NCI-H1092 treated with DMSO at 0.1 percent for 48 hours (cell line): ENCODE results near the gene UBE3D.

Source experiments
- DNase-seq: peaks from one replicate; lab custom pipeline; 2025; lab: John Stamatoyannopoulos, UW

The UBE3D gene

DNA sequence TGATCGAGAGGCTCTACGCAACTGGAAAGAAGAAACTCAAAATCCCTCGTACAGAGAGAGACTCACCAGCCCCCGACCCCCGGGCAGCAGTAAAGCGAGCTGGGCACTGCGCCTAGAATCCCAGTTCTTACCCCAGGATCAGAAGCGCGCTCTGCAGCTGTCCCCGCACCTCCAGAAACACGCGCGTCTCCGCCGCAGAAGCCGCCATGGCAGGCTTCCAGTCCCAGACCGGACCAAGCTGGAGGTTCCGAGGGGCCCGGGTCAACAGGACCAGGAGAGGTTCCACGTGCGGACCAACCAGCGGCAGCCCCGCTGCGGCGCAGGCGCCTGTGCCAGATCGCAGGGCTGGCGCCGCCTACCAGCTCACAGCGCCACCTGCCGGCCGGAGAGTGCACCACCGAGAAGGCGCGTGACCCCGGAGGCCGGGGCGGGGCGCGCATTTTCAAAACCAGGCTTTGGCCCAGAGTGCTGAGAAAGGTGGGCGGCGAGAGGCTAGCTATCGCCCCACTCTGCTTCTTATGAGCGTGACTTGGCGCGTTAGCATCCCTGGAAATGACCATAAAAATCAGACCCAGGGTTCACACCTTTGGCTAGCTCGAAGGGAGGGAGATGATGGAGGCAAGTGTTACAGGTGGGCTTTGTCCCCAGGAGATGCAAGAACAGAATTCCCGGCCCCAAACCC lies at the start of gene UBE3D:
UBE3D (minus strand) TSS at position 331 of the 682 bp plus-strand sequence; CDS start at position 208, 123 bp downstream.
- DNase-seq, result peak; percentile 74

DNA sequence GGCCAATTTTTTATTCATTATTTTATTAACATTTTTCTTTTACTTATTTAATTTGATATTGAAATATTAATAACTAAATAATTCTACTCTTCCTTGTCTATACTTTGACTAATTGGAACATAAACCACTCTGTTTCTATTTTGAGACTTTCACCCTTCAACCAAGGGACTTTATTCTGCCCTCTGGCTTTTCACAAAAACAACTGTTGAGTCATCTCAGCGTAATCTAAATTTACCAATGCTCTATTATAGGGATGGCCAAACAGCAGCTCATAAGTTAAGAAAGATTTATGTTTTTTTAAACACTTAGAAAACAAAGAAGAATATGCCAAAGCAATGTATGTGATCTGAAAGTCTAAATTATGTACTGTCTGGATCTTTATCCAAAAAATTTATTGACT lies 48.5 kb upstream of the UBE3D start:
- DNase-seq, result no peak

- no peak for DNase-seq
These were observed 47.6 kb upstream of the UBE3D start for GRCh38 chr6:83113258-83113657.

DNA sequence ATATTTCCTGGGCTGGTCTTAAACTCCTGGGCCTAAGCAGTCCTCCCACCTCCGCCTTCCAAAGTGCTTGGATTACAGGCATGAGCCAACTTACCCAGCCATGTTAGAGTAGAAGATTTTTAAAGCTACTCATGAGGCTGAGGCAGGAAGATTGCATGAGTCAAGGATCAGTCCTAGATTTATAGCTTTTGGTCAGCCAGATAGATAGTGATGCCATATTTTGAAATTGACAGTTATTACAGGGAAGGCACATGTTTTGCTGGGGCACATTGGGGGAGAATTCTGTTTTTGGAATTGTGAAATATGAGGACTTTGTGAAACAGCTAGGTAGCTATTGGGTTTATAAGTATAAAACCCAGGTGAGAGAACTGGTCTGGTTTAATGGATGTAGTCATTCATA lies 42.7 kb upstream of the UBE3D start:
- DNase-seq, result no peak

DNA sequence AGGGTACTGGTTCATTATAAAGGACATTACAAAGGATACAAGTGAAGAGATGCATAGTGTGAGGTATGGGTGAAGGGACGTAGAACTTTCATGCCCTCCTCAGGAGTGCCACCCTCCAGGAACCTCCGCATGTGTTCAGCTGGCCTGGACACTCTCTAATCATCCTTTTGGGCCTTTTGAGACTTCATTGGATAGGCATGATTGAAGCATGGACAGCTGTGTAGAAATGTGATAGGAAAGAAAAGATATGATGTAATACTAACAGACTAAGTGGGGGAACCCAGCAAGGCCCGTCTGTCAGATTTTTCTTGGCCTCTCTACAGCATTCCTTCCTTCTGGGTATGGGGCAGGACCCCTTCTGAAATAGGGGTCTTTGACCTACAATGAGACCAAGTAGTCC lies 32.9 kb upstream of the UBE3D start:
- no peak for DNase-seq

DNA sequence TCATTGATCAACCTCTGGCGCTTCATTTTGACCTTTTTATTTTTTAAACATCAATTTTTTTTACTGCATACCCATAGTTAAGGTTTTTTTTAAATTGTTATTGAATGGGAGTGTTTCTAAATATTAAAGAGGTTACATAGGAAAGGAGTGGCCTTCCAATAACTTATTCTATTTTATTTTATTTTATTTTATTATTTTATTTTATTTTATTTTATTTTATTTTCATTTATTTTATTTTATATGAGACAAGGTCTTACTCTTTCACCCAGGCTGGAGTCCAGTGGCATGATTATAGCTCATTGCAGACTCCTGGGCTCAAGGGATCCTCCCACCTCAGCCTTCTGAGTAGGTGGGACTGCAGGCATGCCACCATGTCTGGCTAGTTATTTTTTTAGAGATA lies 32.0 kb upstream of the UBE3D start:
- no peak for DNase-seq

DNA sequence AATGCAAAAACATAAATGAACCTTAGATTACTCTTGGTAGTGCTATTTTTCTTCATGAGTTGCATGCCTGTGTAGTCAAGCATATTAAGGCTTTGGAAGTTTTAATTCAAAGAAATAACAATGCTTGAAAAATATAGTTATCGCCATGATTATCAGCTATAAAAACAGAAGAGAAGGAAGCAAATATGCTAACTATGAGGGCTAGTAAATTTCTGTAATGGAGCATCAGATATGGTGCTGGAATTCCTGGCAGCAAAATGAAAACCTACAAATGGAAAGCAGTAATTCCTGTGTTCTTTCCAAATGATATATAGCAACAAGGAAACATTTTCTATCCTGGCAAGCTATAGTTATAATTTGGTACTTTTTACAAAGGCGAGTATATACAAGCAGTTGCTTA lies 31.6 kb upstream of the UBE3D start:
- DNase-seq, result no peak

- DNase-seq, result no peak
These were observed 31.1 kb upstream of the UBE3D start for GRCh38 chr6:83096791-83097190.

GRCh38 chr6:83092756-83093399 lies 27.2 kb upstream of the UBE3D start:
- DNase-seq, result no peak

DNA sequence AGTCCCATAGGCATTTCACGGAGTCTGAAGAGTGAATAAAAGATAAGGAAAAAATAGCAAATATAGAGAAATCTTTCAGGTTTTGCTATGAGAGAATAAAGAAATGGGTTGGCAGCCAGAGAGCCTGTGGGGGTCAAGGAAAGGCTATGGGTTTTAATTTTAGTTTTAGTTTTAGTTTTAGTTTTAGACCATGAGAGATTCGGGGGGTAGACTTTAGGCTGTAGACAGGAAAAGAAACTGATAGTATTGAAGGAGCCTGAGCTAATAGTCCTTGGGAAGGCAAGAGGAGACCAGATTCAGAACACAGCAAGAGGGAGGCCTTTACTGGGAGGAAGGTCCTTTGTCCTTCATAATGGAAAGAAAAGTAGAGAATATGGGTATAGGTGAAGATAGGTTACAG lies 21.1 kb upstream of the UBE3D start:
- no peak for DNase-seq

DNA sequence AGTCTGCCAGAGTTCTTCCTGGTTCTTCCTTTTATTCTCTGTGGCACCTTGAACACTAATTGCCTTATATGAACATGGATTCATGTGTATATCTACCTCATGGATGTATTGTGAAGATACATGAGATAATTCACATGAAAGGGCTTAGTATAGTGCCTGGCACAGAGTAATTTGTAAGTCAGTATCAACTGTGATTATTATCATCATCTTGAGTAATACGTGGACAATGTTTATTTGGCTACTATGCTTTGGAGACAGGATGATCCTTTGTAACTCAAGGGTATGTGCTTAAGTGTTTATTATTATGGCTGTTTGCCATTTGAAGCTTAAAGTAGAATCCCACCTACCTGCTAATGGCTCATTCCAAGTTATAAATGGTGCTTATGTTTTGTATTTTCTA lies 17.8 kb upstream of the UBE3D start:
- no peak for DNase-seq

DNA sequence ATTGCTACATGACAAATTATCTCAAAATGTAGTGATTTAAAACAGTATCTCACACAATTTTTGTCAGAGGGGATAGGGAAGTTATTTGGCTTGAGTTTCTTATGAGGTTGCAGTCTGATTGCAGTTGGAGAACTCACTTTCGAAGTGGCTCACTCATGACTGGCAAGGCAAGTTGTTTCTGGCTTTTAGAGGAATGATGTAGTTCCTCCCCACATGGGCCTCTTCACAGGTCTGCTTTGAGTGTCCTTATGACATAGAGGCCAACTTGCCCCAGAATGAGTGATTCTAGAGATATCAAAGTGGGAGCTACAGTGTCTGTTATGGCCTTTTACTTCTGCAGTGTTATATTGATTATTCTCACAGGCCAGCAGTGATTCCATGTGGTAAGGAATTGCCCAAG lies 8.0 kb upstream of the UBE3D start:
- no peak for DNase-seq

- DNase-seq, result no peak
These were observed 7.1 kb upstream of the UBE3D start for GRCh38 chr6:83072726-83073125.

DNA sequence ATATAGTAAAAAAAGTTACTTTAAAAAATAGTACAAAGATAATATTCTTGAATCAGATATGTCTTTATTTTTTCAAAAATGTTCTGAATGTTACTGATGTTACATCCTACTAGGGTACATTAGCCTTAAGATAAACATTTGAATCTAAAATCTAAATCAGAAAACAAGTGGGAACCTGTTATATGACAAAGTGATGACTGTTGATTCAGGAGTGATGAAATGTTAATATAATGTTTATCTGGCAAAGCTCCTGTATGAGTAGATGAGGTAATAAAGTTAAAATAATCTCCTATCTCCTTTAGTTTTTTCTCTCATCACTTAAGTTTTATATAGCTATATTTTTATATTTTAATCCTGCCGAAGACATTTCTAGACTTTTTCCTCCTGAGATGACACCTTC lies 6.1 kb upstream of the UBE3D start:
- no peak for DNase-seq

DNA sequence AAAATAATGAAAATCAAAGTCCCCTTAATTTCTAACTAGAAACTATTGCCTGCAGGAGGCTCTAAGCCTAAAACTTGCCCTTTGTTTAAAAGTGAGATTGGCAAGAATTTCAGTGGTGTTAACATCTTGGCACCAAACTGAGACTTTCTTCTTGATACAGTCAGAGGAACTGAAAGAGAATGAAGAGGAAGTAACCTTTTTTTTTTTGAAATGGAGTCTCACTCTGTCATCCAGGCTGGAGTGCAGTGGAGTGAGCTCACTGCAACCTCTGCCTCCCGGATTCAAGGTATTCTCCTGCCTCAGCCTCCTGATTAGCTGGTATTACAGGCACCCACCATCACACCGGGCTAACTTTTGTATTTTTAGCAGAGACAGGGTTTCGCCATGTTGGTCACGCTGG lies 5.4 kb upstream of the UBE3D start:
- DNase-seq, result no peak

DNA sequence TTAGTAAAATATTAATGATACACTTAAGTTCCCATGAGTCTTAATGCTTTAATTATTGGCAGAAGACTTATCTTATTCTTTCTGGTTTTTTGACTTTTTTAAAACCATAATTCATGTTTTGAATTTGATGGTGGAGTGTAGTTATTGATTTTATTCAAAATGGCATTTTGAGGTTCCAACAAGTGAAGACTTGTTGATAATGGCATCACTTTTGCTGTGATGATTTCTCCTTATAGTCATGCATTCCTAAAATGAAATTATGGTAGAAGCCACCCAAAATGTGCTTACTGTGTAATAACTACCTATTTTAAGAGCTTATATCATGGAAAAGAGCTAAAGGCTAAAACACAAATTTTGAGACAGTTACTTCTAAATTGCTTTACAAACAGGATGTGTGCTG lies 4.0 kb upstream of the UBE3D start:
- DNase-seq, result no peak

- no peak for DNase-seq
These were observed 3.0 kb upstream of the UBE3D start for GRCh38 chr6:83068616-83069015.

DNA sequence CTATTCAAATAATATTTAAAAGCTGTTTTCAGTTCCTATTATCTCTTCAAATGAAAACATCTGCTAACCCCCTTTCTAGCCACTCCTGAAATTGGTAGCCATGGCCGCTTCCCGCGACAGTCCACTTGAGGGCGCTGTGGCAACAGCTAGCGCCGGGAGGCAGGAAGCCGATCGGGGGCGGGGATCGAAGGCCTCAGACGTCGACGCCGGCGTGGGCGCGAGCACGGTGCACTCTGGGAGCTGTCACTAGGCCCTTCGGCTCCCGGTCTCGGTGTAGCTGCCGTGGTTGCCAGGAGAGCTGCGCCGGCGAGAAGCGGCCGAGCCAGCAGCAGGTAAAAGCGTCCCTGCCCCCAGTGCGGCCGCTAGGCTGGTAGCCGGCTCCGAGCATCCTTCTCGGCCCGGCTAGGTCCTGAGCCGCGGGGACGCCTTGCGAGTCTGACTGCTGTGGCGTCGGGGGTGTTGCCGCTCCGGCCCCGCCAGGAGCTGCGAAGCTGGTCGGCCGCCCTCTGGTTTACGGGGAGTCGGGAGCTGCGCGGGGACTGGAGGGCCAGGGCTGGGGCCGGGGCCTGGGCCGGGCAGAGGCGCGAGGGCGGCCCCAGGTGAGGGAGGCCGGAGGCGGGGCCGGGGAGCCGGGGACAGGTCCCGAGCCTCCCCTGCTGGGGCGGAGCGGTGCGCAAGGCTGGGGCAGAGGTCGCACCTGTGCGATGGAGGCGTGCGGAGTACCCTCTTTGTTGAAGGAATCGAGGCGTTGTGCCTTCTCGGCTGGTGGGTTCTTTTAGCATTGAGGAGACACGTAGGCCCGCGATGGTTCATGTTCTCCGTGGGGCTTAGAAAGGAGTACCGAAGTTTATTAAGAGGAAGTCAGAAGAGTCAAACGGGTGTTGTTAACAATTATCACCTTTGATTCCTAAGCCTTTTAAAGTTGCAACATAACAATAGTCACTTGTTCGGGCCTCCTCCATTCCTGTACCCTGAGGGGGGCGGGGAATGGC lies 2.1 kb upstream of the UBE3D start, which contains the start of gene DOP1A:
DOP1A (plus strand) TSS at position 224 of the 992 bp plus-strand sequence. CDS start 29,307 bp downstream, outside the sequence.
- peak; percentile 89 for DNase-seq

DNA sequence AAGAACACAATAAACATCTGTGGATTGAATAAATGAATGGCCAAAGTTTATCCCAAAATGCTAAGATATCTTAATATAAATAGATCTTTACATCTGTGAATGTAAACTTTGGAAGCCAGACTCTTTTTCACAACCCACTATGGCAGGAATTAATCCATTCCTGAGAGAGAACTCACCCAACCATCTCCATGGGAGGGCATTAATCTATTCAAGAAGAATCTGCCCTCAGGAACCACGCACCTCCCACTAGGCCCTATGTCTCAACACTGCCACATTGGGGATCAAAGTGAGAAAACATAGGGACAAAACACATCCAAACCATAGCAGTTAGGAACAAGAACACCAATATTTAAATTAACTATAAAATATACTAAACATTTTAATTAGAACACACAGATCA lies 3.4 kb downstream of the UBE3D start:
- DNase-seq, result no peak

GRCh38 chr6:83061190-83061589 lies 4.5 kb downstream of the UBE3D start:
- no peak for DNase-seq

GRCh38 chr6:83057705-83058321 lies 7.8 kb downstream of the UBE3D start:
- DNase-seq, result peak; percentile 40

DNA sequence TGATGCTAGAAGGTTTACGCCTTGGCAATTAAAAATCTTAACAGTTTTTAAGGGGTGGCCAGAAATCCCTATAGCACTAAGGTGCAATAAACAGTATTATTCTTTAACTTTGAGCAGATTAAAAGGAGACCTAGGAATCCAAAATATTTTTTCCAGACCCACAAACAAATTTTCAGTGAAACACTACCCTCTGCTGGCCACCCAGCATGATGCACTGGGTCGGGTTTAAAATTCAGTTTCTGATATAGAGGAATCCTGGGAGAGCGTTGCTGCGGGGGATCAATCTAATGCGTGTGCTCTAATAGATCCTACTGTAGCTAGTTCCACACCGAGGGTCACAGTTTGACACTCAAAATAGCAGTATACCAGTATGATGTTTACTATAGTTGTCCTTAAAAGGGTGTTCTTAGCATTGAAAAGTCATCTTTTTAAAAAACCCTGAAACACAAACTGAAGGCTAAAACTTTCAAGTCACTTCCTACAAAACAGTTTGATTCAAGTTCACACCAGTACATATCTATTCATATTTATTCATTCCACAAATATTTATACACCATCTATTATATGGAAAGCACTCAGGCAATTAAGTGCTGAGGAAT lies 10.2 kb downstream of the UBE3D start:
- DNase-seq, result peak; percentile 48
